Measurements from ENCODE around the gene ZNF300. TPM values are rescaled to one million over a fixed set of nuclear protein-coding genes. Genes with fewer than 3 reads are reported as not detected.

ZNF300 gene
- total RNA-seq (1 to 10 TPM; 6.0 to 6.6 TPM), polyA plus RNA-seq (10 to 100 TPM in 1 of 2 donors, 1 to 10 TPM in 1; 4.0 to 10.9 TPM)
- long read RNA-seq, donor 1, partial matches to known transcripts: 1 of 5 reads
- long read RNA-seq, donor 1, other reads (novel, unspliced or antisense): 2 of 5 reads
- long read RNA-seq, donor 2, partial matches to known transcripts: 0 of 4 reads
- long read RNA-seq, donor 2, other reads (novel, unspliced or antisense): 1 of 4 reads

- intact Hi-C loops (cut with DNase I): loop anchor here in 1 of 2 donors (2.0 kb wide), 1 partner anchor 42 kb away; no protein-coding TSS in a partner anchor
- no peaks in the 10 kb centered on the region for H3K9me3 ChIP-seq (ENCODE audit: control insufficient read depth, low read length)
- no peak within 1 kb of the TSS for H3K27ac ChIP-seq (ENCODE audit: low read depth in 1 of 2, low read length in 2 of 2)
- peak; percentile 90 to 95 for DNase-seq
- H3K4me1 ChIP-seq (ENCODE audit: control insufficient read depth in 1 of 2, insufficient read depth in 2 of 2, low read length in 2 of 2): no peaks in the 10 kb centered on the region
- H3K36me3 ChIP-seq (ENCODE audit: control insufficient read depth in 1 of 2, insufficient read depth in 2 of 2, low read length in 1 of 2): peaks cover 0 to 2% of the 10 kb centered on the region in 2 donors
- no peaks in the 10 kb centered on the region for H3K27me3 ChIP-seq (ENCODE audit: control insufficient read depth in 1 of 2, insufficient read depth in 2 of 2, low read length in 1 of 2)
- 2% methylated on average over 36 of the region's 36 CpGs for WGBS, 2 donors
- peak within 1 kb of the TSS; percentile 27 to 58 for H3K4me3 ChIP-seq (ENCODE audit: low read length in 2 of 2)
- peak; percentile 98 for ATAC-seq (ENCODE audit: low FRiP score)
These were observed at the start of gene ZNF300 for GRCh38 chr5:150904479-150905311. Gene ZNF300 (minus strand): TSS chr5:150904980. CDS start chr5:150903155, 1,825 bp downstream.

GRCh38 chr5:150948539-150948938 lies 43.8 kb upstream of the ZNF300 start:
- DNase-seq (no peak), ATAC-seq (ENCODE audit: low FRiP score) (no peak)
- Histone ChIP-seq H3K4me1 (ENCODE audit: control insufficient read depth in 1 of 2, insufficient read depth in 2 of 2, low read length in 2 of 2) (no peaks in the 10 kb centered on the region), H3K36me3 (ENCODE audit: control insufficient read depth in 1 of 2, insufficient read depth in 2 of 2, low read length in 1 of 2) (no peaks in the 10 kb centered on the region), H3K9me3 (ENCODE audit: control insufficient read depth, low read length) (peaks cover 10% of the 10 kb centered on the region), H3K27me3 (ENCODE audit: control insufficient read depth in 1 of 2, insufficient read depth in 2 of 2, low read length in 1 of 2) (no peaks in the 10 kb centered on the region), H3K4me3 (ENCODE audit: low read length in 2 of 2) (no peak overlapping the region), H3K27ac (ENCODE audit: low read depth in 1 of 2, low read length in 2 of 2) (no peak overlapping the region)
- intact Hi-C loops (cut with DNase I): loop anchor here in 1 of 2 donors (10.0 kb wide), 1 partner anchor 54 kb away; no protein-coding TSS in a partner anchor
- WGBS, 2 donors: 69 to 96% methylated on average over 2 of the region's 2 CpGs

GRCh38 chr5:150946351-150946905 lies 41.6 kb upstream of the ZNF300 start:
- H3K27ac ChIP-seq (ENCODE audit: low read depth in 1 of 2, low read length in 2 of 2): peak overlapping the region; percentile 59 to 60
- intact Hi-C loops (cut with DNase I): loop anchor here (2.0 to 10.0 kb wide), 2 partner anchors 42 to 52 kb away; partner anchors contain the start of gene ZNF300 (in 1 of the 2)
- H3K27me3 ChIP-seq (ENCODE audit: control insufficient read depth in 1 of 2, insufficient read depth in 2 of 2, low read length in 1 of 2): no peaks in the 10 kb centered on the region
- 1 to 4% methylated on average over 34 of the region's 34 CpGs for WGBS, 2 donors
- DNase-seq (peak; percentile 90 to 94), ATAC-seq (ENCODE audit: low FRiP score) (peak; percentile 95)
- H3K4me1 ChIP-seq (ENCODE audit: control insufficient read depth in 1 of 2, insufficient read depth in 2 of 2, low read length in 2 of 2): no peaks in the 10 kb centered on the region
- peak overlapping the region; percentile 36 to 72 for H3K4me3 ChIP-seq (ENCODE audit: low read length in 2 of 2)
- H3K9me3 ChIP-seq (ENCODE audit: control insufficient read depth, low read length): peaks cover 14% of the 10 kb centered on the region
- peaks cover 3 to 6% of the 10 kb centered on the region in 2 donors for H3K36me3 ChIP-seq (ENCODE audit: control insufficient read depth in 1 of 2, insufficient read depth in 2 of 2, low read length in 1 of 2)

GRCh38 chr5:150945947-150946346 lies 41.2 kb upstream of the ZNF300 start:
- DNase-seq (no peak), ATAC-seq (ENCODE audit: low FRiP score) (peak; percentile 55)
- intact Hi-C loops (cut with DNase I): loop anchor here (2.0 to 10.0 kb wide), 2 partner anchors 41 to 51 kb away; partner anchors contain the start of gene ZNF300 (in 1 of the 2)
- Histone ChIP-seq H3K36me3 (ENCODE audit: control insufficient read depth in 1 of 2, insufficient read depth in 2 of 2, low read length in 1 of 2) (peaks cover 3 to 6% of the 10 kb centered on the region in 2 donors), H3K27me3 (ENCODE audit: control insufficient read depth in 1 of 2, insufficient read depth in 2 of 2, low read length in 1 of 2) (no peaks in the 10 kb centered on the region), H3K4me1 (ENCODE audit: control insufficient read depth in 1 of 2, insufficient read depth in 2 of 2, low read length in 2 of 2) (no peaks in the 10 kb centered on the region), H3K27ac (ENCODE audit: low read depth in 1 of 2, low read length in 2 of 2) (peak overlapping the region in 1 of 2 donors; percentile 60), H3K4me3 (ENCODE audit: low read length in 2 of 2) (peak overlapping the region; percentile 36 to 72), H3K9me3 (ENCODE audit: control insufficient read depth, low read length) (peaks cover 15% of the 10 kb centered on the region)
- WGBS, 2 donors: 18 to 28% methylated on average over 5 of the region's 5 CpGs

DNA sequence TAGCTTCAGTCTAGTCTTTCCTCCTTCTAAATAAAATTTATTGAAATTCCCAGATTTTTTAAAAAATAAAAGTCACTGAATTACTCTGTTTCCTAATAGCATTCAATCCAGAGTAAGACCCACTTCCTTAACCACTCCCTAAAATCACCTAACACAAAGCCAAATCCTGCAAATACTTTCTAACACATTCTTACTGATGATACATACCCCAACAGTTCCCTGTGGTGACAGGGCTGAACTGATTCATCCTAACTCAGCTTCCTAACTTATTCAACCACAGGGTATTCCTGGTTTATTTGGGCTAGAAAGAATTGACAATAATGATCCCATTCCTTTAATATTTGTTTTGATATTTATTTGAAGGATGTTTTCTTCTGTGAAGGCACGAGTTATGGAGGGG lies 40.7 kb upstream of the ZNF300 start:
- peak overlapping the region; percentile 36 to 72 for H3K4me3 ChIP-seq (ENCODE audit: low read length in 2 of 2)
- DNase-seq (no peak), ATAC-seq (ENCODE audit: low FRiP score) (no peak)
- H3K27ac ChIP-seq (ENCODE audit: low read depth in 1 of 2, low read length in 2 of 2): no peak overlapping the region
- intact Hi-C loops (cut with DNase I): loop anchor here in 1 of 2 donors (10.0 kb wide), 1 partner anchor 51 kb away; no protein-coding TSS in a partner anchor
- WGBS, 2 donors: 70 to 75% methylated on average over 1 of the region's 1 CpG
- H3K4me1 ChIP-seq (ENCODE audit: control insufficient read depth in 1 of 2, insufficient read depth in 2 of 2, low read length in 2 of 2): no peaks in the 10 kb centered on the region
- no peaks in the 10 kb centered on the region for H3K27me3 ChIP-seq (ENCODE audit: control insufficient read depth in 1 of 2, insufficient read depth in 2 of 2, low read length in 1 of 2)
- H3K9me3 ChIP-seq (ENCODE audit: control insufficient read depth, low read length): peaks cover 15% of the 10 kb centered on the region
- H3K36me3 ChIP-seq (ENCODE audit: control insufficient read depth in 1 of 2, insufficient read depth in 2 of 2, low read length in 1 of 2): peaks cover 3 to 6% of the 10 kb centered on the region in 2 donors

DNA sequence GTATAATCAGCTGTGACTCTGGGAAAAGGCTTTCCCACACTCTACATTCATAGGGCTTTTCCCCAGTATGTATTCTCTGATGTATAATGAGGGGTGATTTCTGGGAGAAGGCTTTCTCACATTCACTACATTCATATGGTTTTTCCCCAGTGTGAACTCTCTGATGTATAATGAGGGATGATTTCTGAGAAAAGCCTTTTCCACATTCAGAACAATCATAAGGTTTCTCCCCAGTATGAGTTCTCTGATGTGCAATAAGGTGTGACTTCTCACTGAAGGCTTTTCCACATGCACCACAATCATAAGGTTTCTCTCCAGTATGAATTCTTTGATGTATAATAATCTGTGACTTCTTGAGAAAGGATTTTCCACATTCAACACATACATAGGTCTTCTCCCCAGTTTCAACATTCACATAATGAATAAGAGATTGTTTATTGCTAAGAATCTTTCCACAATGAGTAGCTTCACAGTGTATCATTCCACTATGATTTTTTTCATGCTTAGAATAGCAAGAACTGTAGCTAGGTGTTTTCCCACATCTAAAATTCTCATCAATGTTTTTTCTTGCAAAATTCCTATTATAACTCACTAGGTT lies 26.7 kb upstream of the ZNF300 start:
- Histone ChIP-seq H3K27ac (ENCODE audit: low read depth in 1 of 2, low read length in 2 of 2) (no peak overlapping the region), H3K27me3 (ENCODE audit: control insufficient read depth in 1 of 2, insufficient read depth in 2 of 2, low read length in 1 of 2) (no peaks in the 10 kb centered on the region), H3K9me3 (ENCODE audit: control insufficient read depth, low read length) (peaks cover 29% of the 10 kb centered on the region), H3K4me3 (ENCODE audit: low read length in 2 of 2) (peak overlapping the region; percentile 9 to 10), H3K36me3 (ENCODE audit: control insufficient read depth in 1 of 2, insufficient read depth in 2 of 2, low read length in 1 of 2) (peaks cover 5 to 14% of the 10 kb centered on the region in 2 donors), H3K4me1 (ENCODE audit: control insufficient read depth in 1 of 2, insufficient read depth in 2 of 2, low read length in 2 of 2) (no peaks in the 10 kb centered on the region)
- no peak for ATAC-seq (ENCODE audit: low FRiP score)
- intact Hi-C loops (cut with DNase I): no loop called here
- no peak for DNase-seq

- no peak for ATAC-seq (ENCODE audit: low FRiP score)
- Histone ChIP-seq H3K27ac (ENCODE audit: low read depth in 1 of 2, low read length in 2 of 2) (no peak overlapping the region), H3K4me3 (ENCODE audit: low read length in 2 of 2) (no peak overlapping the region), H3K4me1 (ENCODE audit: control insufficient read depth in 1 of 2, insufficient read depth in 2 of 2, low read length in 2 of 2) (no peaks in the 10 kb centered on the region), H3K36me3 (ENCODE audit: control insufficient read depth in 1 of 2, insufficient read depth in 2 of 2, low read length in 1 of 2) (no peaks in the 10 kb centered on the region), H3K27me3 (ENCODE audit: control insufficient read depth in 1 of 2, insufficient read depth in 2 of 2, low read length in 1 of 2) (no peaks in the 10 kb centered on the region), H3K9me3 (ENCODE audit: control insufficient read depth, low read length) (peaks cover 9% of the 10 kb centered on the region)
- DNase-seq: no peak
- intact Hi-C loops (cut with DNase I): no loop called here
- WGBS, 2 donors: 38 to 48% methylated on average over 2 of the region's 2 CpGs
These were observed 13.8 kb upstream of the ZNF300 start for GRCh38 chr5:150918613-150919012.

GRCh38 chr5:150912312-150912814 lies 7.6 kb upstream of the ZNF300 start:
- no peak overlapping the region for H3K27ac ChIP-seq (ENCODE audit: low read depth in 1 of 2, low read length in 2 of 2)
- no peak overlapping the region for H3K4me3 ChIP-seq (ENCODE audit: low read length in 2 of 2)
- 83 to 89% methylated on average over 2 of the region's 2 CpGs for WGBS, 2 donors
- intact Hi-C loops (cut with DNase I): no loop called here
- ATAC-seq (ENCODE audit: low FRiP score) (no peak), DNase-seq (no peak)
- H3K27me3 ChIP-seq (ENCODE audit: control insufficient read depth in 1 of 2, insufficient read depth in 2 of 2, low read length in 1 of 2): no peaks in the 10 kb centered on the region
- H3K36me3 ChIP-seq (ENCODE audit: control insufficient read depth in 1 of 2, insufficient read depth in 2 of 2, low read length in 1 of 2): no peaks in the 10 kb centered on the region
- H3K9me3 ChIP-seq (ENCODE audit: control insufficient read depth, low read length): peaks cover 13% of the 10 kb centered on the region
- H3K4me1 ChIP-seq (ENCODE audit: control insufficient read depth in 1 of 2, insufficient read depth in 2 of 2, low read length in 2 of 2): no peaks in the 10 kb centered on the region

Data from aorta (tissue), 5 donors.